ENCODE data around the gene WDR86. TPM values are rescaled to one million over a fixed set of nuclear protein-coding genes. Genes with fewer than 3 reads are reported as not detected.

Gene WDR86
- total RNA-seq, 1 experiment from 2014 or later: 24.4 TPM

GRCh38 chr7:151382079-151382885 is 27.6 kb downstream of the WDR86 start:
- Mint-ChIP-seq H3K4me3 (peak overlapping the region; percentile 68), H3K4me1 (peaks cover 12% of the 10 kb centered on the region), H3K27me3 (ENCODE audit: low read depth) (peaks cover 25% of the 10 kb centered on the region), H3K9me3 (no peaks in the 10 kb centered on the region), H3K36me3 (peaks cover 12% of the 10 kb centered on the region), H3K27ac (no peak overlapping the region; the same call in 1 of the 2 replicates)
- DNase-seq (ENCODE audit: low spot score): peak; percentile 40
- TF ChIP-seq ZNF281 (CRISPR knock-in tag; IDR thresholded peaks at IDR 0.05) (no peak), ZNF512 (CRISPR knock-in tag; IDR thresholded peaks at IDR 0.05; ENCODE audit: borderline replicate concordance) (no peak), TCF7 (CRISPR knock-in tag; IDR thresholded peaks at IDR 0.05; ENCODE audit: low read depth) (no peak), KAT7 (CRISPR knock-in tag; IDR thresholded peaks at IDR 0.05; ENCODE audit: borderline replicate concordance) (no peak), ZNF396 (CRISPR knock-in tag; IDR thresholded peaks at IDR 0.05; ENCODE audit: borderline replicate concordance) (no peak), ZNF317 (CRISPR knock-in tag; IDR thresholded peaks at IDR 0.05; ENCODE audit: borderline replicate concordance, low read depth) (no peak), ESRRA (CRISPR knock-in tag; IDR thresholded peaks at IDR 0.05; ENCODE audit: borderline replicate concordance) (no peak), NR1H2 (CRISPR knock-in tag; IDR thresholded peaks at IDR 0.05) (no peak), ZMAT4 (CRISPR knock-in tag; IDR thresholded peaks at IDR 0.05) (no peak), ZNF532 (CRISPR knock-in tag; IDR thresholded peaks at IDR 0.05; ENCODE audit: borderline replicate concordance) (no peak), PREB (CRISPR knock-in tag; IDR thresholded peaks at IDR 0.05; ENCODE audit: borderline replicate concordance) (no peak), ZNF416 (CRISPR knock-in tag; IDR thresholded peaks at IDR 0.05) (no peak), ZBTB21 (CRISPR knock-in tag; IDR thresholded peaks at IDR 0.05; ENCODE audit: borderline replicate concordance) (no peak), ZSCAN18 (CRISPR knock-in tag; IDR thresholded peaks at IDR 0.05) (no peak), CDX4 (CRISPR knock-in tag; IDR thresholded peaks at IDR 0.05; ENCODE audit: borderline replicate concordance) (no peak), NFATC4 (CRISPR knock-in tag; IDR thresholded peaks at IDR 0.05) (no peak)
- ATAC-seq: no peak
- POLR2A ChIA-PET: no interaction called here
- CTCF ChIA-PET: interaction anchor here (0.6 to 3.0 kb wide), 4 partner anchors 14 to 66 kb away, joined by 3 to 12 read pairs (median 4); no protein-coding TSS in a partner anchor
